Hindlimb muscle (tissue), 1 donor: ENCODE results near the gene SETBP1. TPM values are rescaled to one million over a fixed set of nuclear protein-coding genes. Genes with fewer than 3 reads are reported as not detected.

Source experiments
- DNase-seq: peaks from one replicate; pipeline ENCODE4 v3.0.0-alpha.2; 2013
- polyA plus RNA-seq: library from polyadenylated mRNA; unstranded; fragments of 120-200 nt; gene quantifications from one replicate; pipeline ENCODE4 v1.2.1, GENCODE V29; 2013; ENCODE audit not compliant: insufficient read length

The SETBP1 gene
- polyA plus RNA-seq, 1 donor: 19.5 TPM

DNA sequence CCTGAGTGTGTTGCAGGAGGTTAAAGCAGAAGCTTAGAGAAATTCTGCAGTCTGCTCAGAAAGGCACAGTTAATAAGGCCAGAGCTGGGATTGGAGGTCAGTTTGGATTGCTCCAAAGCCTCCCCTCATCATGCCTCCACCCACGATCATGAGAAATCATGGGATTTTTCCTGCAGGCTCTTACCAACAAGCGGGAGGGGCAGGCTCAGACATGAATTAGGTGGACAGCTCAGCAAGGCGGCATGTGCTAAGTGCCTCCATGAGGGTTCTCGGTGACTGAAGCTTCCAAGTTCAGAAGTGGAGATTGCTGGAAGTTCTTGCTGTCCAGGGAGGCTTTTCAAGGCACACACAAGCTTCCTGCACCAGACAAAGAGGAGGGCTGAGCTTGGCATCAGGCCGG lies 163.8 kb downstream of the SETBP1 start:
- DNase-seq: no peak

GRCh38 chr18:44846450-44846849 lies 165.8 kb downstream of the SETBP1 start:
- DNase-seq: no peak

DNA sequence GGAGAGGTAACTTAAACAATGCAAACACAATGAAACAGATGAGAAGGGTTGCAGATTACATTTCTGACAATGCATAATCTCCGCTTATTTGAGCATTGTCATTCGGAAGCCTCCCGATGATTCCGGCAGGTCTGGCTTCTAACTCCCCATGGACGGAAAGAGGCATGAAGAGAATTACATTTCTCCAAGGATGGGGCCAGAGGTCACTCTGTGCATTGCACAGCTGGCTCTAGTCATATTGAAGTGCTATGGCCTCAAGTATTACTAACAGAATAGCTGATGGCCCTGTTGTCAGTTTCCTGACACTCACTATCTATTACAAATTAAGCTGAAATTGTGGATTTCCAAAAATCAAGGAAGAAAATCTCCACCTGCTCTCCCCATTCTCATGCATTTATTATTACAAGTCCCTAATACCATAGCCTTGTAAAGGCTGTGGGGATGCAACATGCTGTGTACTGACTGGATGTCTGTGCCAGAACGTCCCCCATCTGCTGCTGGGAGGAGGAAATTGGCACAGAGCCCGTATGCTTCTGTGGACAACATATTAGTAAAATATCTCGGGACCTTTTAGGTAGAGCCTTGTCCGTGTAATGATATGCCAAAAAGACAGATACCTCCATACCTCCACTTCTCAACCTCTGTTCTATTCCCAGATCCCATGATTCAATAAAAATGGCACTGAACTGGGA lies 168.1 kb downstream of the SETBP1 start:
- DNase-seq: no peak

DNA sequence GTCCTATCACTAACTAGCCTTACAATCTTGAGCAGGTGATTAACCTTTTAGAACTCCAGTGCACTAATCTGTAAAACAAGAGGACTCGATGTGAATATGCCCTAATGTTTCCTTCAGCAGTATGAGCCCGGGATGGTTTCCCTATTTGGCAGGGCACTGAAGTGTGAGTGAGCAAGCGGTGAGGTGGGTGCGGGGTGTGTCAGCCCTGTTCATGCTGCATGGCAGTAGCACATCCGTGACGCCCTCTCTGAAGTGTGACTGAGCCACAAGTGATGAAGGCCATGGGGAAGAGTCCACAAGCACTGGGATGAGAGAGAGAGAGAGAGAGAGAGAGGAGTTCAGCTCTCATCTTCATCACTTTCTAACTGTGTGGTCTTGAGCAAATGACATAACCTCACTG lies 168.7 kb downstream of the SETBP1 start:
- DNase-seq: no peak

GRCh38 chr18:44850001-44850400 lies 169.3 kb downstream of the SETBP1 start:
- DNase-seq: no peak

DNA sequence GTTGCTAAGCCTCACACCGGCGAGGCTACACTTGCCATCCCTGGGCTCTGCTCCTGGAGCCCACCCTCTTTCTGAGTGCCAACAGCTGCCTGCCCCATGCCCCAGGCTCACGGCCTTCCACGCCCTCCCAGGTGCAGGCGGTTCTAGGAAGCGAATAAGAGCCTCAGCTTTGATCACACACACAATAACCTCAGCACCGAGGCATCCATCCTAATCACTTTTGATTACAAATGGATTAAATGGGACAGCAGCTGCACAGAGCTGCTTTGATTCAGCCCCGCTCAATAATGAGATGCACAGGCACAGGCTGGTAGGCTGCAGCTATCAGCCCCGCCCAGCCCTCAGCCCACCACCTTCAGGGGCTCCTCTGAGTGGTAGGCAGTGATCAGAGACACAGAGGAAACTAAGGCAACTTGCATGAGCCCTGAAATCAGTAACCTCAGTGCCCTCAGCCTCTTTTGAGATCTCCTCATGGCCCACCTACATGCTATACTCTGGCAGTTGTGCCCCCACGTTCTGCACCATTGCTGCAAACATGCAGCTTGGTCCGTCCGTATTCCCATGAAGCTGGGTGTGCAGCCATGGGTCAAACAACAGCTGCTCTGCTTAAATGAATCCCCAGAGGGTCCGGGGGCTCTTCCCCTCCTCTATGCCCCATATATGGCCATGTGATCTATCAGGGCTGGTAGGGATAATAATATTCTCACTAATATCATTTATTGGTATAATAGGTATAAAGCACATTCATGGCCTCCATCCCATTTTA lies 171.4 kb downstream of the SETBP1 start:
- DNase-seq: no peak

DNA sequence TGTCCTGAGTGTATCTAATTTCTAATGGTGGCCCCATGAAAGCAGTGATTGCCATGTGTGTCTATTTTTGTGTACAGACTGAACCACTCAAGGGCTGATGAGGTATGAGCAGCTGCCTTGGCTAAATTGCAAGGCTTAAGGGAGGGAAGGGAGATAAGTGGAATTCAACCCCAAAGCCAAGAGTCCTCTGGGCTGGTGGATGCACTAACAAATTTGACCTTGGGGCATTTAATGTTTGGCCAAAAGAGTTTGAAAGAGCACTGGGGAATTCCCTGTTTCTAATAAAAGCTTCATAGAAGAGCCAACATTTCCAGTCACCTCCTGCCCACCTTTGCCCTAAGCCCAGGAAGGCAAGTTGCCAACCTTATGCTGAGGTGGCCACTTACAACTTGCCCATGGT lies 172.1 kb downstream of the SETBP1 start:
- no peak for DNase-seq

- DNase-seq: no peak
Observed at GRCh38 chr18:44853430-44853829, 172.7 kb downstream of the SETBP1 start.

DNA sequence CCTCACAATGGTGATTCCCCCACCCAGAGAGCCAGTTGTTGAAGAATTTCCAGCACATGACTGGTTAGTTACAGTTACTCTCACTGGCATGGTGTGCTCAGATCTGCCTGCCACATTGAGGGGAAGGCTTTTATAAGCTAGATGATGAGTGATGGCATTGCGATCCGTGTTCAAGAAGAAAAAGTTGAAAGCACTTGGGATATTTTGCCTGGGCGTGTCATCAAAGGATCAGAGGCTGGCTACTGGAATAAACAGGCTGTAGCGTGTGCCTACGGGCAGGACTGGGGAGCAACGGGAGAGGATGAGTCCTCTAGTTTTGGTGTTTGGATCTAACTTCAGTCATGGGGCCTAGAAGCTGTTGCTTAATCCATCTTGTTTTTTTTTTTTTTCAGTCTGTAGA lies 175.0 kb downstream of the SETBP1 start:
- no peak for DNase-seq

DNA sequence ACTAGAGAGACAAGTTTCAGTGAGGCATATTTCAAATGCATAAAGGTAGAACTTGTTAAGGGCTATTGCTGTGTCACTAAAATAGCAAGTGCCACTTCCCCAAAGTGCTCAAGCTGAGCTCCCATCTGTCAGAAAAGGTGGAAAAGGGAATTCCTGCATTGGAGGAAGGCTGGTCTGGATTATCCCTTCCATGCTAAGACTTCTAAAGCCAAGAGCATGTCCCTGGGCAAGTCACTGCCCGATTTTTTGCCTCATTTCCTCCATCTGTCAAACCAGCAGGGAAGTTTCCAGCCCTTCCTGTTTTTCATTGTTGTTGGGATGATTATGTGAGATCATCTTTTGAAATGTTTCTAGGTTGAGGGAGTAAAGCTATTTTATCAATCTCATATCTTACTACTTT lies 175.5 kb downstream of the SETBP1 start:
- DNase-seq: no peak

GRCh38 chr18:44857081-44857480 lies 176.4 kb downstream of the SETBP1 start:
- DNase-seq: no peak

GRCh38 chr18:44857744-44858491 lies 177.2 kb downstream of the SETBP1 start:
- no peak for DNase-seq

- DNase-seq: no peak
Observed at GRCh38 chr18:44859263-44859662, 178.6 kb downstream of the SETBP1 start.

DNA sequence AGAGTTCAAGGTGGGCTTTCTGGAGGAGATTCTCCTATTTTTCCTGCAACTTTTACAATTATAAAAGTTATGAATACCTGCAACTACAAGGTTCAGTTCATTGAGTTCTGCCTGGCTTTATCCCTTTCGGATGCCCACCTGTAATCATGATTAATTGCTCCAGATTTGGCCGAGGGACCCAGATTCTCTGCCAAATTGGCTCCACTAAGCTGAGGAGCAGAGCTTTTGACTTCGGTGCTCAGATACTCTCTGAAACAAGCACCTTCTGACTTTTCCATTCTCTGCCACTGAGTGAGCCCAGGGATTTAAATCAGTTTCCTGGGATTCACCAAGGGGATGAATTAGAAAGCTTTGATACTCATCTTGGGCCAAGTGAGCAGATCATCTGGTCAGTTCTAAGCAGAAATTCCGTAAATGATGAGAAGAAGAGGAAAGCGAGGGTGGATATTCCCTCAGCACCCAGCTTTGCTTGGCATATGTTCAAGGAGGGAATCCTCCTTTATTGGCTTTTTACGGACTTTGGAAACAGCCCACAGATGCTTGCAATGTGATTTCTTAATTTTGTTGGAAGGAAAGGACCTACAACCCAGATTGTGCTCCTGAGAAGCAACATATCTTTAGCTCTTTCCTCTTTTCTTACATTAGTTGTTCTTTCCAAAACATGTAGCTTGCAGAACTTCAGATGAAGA lies 179.2 kb downstream of the SETBP1 start:
- DNase-seq: no peak

GRCh38 chr18:44862112-44862511 lies 181.4 kb downstream of the SETBP1 start:
- no peak for DNase-seq

DNA sequence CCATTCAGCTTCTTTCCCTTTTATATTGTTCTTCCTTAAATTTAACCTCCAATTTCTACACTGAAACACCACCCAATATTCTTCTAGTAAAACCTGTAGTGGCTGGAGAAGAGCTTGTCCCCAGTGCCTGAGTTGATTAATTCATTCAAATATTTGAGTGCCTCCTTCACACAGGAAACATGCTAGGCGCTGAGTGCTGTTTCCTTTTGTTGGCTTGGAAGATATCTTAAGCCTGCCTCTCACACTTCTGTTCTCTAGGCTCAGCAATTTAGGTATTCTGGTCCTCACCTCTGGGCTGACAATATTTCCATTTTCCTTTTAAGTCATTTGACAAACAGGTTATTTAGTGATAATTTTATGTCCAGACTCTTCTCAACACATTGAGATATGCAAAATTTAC lies 185.4 kb downstream of the SETBP1 start:
- DNase-seq: no peak

DNA sequence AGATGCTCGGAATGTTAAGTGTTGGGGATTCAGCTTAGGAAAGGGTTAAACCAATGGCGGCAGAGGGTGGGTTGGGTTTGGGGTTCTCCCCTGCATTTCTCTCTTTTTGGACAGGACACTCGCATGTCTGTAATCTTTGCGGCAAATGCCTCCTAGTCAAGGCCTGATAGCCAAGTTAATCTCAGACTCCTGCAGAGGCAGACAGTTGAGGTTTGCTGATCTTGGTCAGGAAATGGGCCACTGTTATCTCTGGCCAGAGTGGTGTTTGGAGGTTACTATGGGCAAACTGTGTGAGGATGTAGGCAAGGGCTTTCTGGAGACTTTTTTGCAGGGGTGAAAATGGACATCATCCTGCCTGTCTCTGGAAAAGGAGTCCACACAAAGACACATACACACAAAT lies 188.8 kb downstream of the SETBP1 start:
- no peak for DNase-seq

GRCh38 chr18:44870631-44871502 lies 190.2 kb downstream of the SETBP1 start:
- no peak for DNase-seq

DNA sequence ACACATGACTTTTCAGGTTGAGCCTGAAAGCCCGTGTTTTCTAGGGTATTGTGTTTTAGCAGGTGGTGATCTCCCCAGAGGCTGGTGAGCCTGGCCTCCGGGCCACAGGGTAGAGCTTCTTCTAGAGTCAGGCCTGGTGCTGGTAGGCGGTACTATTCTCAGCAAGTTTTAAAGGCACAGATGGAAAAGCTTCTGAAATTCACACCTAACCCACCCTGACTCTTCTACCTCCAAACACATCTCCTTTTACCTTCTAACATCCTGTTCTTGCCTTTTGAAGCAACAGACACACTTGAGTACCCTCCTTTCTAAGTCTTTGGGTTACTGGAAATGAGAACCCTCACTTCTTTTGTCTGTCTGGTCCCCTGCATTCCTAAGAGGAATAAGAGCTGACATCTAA lies 191.1 kb downstream of the SETBP1 start:
- DNase-seq: no peak

DNA sequence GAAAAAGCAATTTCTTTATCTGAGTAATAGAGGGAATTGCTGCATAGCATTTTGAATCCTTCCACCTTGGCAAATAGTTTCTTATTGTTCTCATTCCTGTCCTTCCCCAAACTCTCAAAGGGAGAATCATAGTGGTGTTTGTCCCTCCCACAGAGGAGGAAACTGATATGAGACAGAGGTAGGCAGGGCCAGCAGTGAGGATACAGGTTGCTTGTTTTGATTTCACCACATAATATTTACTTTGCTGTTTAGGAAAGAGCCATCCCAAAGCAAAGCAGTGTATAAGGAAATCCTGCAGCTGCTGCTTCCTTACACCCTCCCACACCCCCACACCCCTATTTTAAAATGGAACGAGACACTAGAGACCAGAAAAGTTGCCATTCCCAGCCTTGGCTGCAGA lies 195.3 kb downstream of the SETBP1 start:
- no peak for DNase-seq

GRCh38 chr18:44876755-44877154 lies 196.1 kb downstream of the SETBP1 start:
- DNase-seq: no peak

DNA sequence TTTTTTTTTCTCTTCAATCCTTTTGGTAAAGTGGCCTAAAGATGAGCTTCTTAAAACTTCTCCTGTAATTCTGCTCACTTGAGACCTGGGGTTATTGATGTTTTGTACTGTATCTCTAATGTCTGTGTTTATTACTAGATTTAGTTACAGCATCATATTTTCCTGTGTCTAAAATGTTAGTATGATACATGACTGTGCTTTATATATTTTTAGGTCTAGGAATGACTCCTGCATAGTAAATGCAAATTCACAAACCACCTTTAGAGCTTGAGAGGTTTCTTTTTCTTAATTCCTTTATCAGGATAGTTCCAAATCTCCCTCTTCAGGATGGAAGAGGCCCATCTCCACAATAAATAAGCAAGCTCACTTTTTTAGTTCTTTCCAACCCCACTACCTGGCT lies 197.6 kb downstream of the SETBP1 start:
- DNase-seq: no peak
